SIG-M5 (cell line): ENCODE data around the gene MAGI2.
"Not testable (repeated sequence)": the region's sequence is repeated elsewhere in the genome, so short reads cannot be mapped to it uniquely, and the experiment has no call there.

Source experiments
- DNase-seq: peaks from one replicate; lab custom pipeline; 2025; lab: John Stamatoyannopoulos, UW

MAGI2 gene

GRCh38 chr7:79051915-79052314 is 401.6 kb downstream of the MAGI2 start:
- no peak for DNase-seq

- no peak for DNase-seq
Observed at GRCh38 chr7:79050603-79051002, 402.9 kb downstream of the MAGI2 start.

- DNase-seq: no peak
Observed at GRCh38 chr7:79046061-79046460, 407.4 kb downstream of the MAGI2 start.

- no peak for DNase-seq
Observed at GRCh38 chr7:79037001-79037400, 416.5 kb downstream of the MAGI2 start.

GRCh38 chr7:79036356-79036755 is 417.1 kb downstream of the MAGI2 start:
- no peak for DNase-seq

- DNase-seq: no peak
Observed at GRCh38 chr7:79035858-79036257, 417.6 kb downstream of the MAGI2 start.

GRCh38 chr7:79034730-79035129 is 418.7 kb downstream of the MAGI2 start:
- no peak for DNase-seq

- not testable (repeated sequence) for DNase-seq
Observed at GRCh38 chr7:79019711-79020110, 433.8 kb downstream of the MAGI2 start.

GRCh38 chr7:79011921-79012320 is 441.5 kb downstream of the MAGI2 start:
- DNase-seq: no peak

GRCh38 chr7:79009647-79010046 is 443.8 kb downstream of the MAGI2 start:
- no peak for DNase-seq

GRCh38 chr7:79008786-79009185 is 444.7 kb downstream of the MAGI2 start:
- DNase-seq: no peak

- DNase-seq: no peak
Observed at GRCh38 chr7:78996013-78996412, 457.5 kb downstream of the MAGI2 start.

- DNase-seq: no peak
Observed at GRCh38 chr7:78993341-78993740, 460.1 kb downstream of the MAGI2 start.

- DNase-seq: no peak
Observed at GRCh38 chr7:78985509-78985908, 468.0 kb downstream of the MAGI2 start.

- DNase-seq: no peak
Observed at GRCh38 chr7:78983483-78983882, 470.0 kb downstream of the MAGI2 start.

- DNase-seq: no peak
Observed at GRCh38 chr7:78970440-78970916, 483.0 kb downstream of the MAGI2 start.

- DNase-seq: no peak
Observed at GRCh38 chr7:78968951-78969350, 484.5 kb downstream of the MAGI2 start.

GRCh38 chr7:78967561-78967960 is 485.9 kb downstream of the MAGI2 start:
- DNase-seq: not testable (repeated sequence)

GRCh38 chr7:78967046-78967445 is 486.4 kb downstream of the MAGI2 start:
- DNase-seq: no peak

- DNase-seq: no peak
Observed at GRCh38 chr7:78959477-78959876, 494.0 kb downstream of the MAGI2 start.

- DNase-seq: no peak
Observed at GRCh38 chr7:78955329-78955728, 498.1 kb downstream of the MAGI2 start.

- DNase-seq: no peak
Observed at GRCh38 chr7:78953726-78954363, 499.6 kb downstream of the MAGI2 start.

- no peak for DNase-seq
Observed at GRCh38 chr7:78953090-78953489, 500.4 kb downstream of the MAGI2 start.

- DNase-seq: no peak
Observed at GRCh38 chr7:78939669-78940068, 513.8 kb downstream of the MAGI2 start.
